Uterus (tissue), 2 donors: ENCODE measurements around the gene AMER3.

Experiments
- POLR2A ChIP-seq, 2 donors: fragments of 450-650 bp; IDR thresholded peaks; one replicate each; pipeline ENCODE4 v1.6.1; 2016; ENCODE audit warnings: antibody characterized with exemption in 2 of 2, mild to moderate bottlenecking in 1 of 2, moderate library complexity in 1 of 2
- TF ChIP-seq, protein P1 (sequence below), 4 experiments: fragments of 200-600 bp in 2 of 4; fragments of 450-650 bp in 2 of 4; sonication (generic) in 2 of 4; IDR thresholded peaks; one replicate each; pipeline ENCODE4 v1.5.1; 2016 to 2019; ENCODE audit warnings: antibody characterized with exemption in 4 of 4, mild to moderate bottlenecking in 2 of 4, moderate library complexity in 1 of 4

- TF ChIP-seq, protein P1, sequence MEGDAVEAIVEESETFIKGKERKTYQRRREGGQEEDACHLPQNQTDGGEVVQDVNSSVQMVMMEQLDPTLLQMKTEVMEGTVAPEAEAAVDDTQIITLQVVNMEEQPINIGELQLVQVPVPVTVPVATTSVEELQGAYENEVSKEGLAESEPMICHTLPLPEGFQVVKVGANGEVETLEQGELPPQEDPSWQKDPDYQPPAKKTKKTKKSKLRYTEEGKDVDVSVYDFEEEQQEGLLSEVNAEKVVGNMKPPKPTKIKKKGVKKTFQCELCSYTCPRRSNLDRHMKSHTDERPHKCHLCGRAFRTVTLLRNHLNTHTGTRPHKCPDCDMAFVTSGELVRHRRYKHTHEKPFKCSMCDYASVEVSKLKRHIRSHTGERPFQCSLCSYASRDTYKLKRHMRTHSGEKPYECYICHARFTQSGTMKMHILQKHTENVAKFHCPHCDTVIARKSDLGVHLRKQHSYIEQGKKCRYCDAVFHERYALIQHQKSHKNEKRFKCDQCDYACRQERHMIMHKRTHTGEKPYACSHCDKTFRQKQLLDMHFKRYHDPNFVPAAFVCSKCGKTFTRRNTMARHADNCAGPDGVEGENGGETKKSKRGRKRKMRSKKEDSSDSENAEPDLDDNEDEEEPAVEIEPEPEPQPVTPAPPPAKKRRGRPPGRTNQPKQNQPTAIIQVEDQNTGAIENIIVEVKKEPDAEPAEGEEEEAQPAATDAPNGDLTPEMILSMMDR (IDR thresholded peaks at IDR 0.05): no peak
- TF ChIP-seq POLR2A (IDR thresholded peaks at IDR 0.05): no peak
Observed at GRCh38 chr2:130744287-130745117, 10.8 kb upstream of the AMER3 start.
